HFFc6 (cell line): ENCODE data around the gene ATAD3A. TPM values are rescaled to one million over a fixed set of nuclear protein-coding genes. Genes with fewer than 3 reads are reported as not detected.
"Not testable (repeated sequence)": the region's sequence is repeated elsewhere in the genome, so short reads cannot be mapped to it uniquely, and the experiment has no call there.

ENCODE experiments used
- DNase-seq: peaks from one replicate; pipeline ENCODE4 v3.0.0-alpha.2; 2018
- H3K27ac Mint-ChIP-seq: 2 replicates; pipeline ENCODE4 v1.8.0; 2020; ENCODE audit warnings: mild to moderate bottlenecking, mixed read lengths
- H3K27me3 Mint-ChIP-seq: 2 replicates; pipeline ENCODE4 v1.8.0; 2021; ENCODE audit warnings: mild to moderate bottlenecking, moderate library complexity, mixed read lengths; ENCODE audit not compliant: insufficient read depth
- H3K36me3 Mint-ChIP-seq: 2 replicates; pipeline ENCODE4 v1.8.0; 2021; ENCODE audit warnings: low read depth, mixed read lengths
- H3K4me1 Mint-ChIP-seq: 2 replicates; pipeline ENCODE4 v1.8.0; 2020; ENCODE audit warnings: low read depth, mixed read lengths
- H3K4me3 Mint-ChIP-seq: 2 replicates; pipeline ENCODE4 v1.8.0; 2020; ENCODE audit warnings: mild to moderate bottlenecking, moderate library complexity, mixed read lengths
- H3K9me3 Mint-ChIP-seq: 2 replicates; pipeline ENCODE4 v1.8.0; 2020; ENCODE audit warnings: mild to moderate bottlenecking, mixed read lengths
- total RNA-seq, 6 experiments: library from RNA; stranded (reverse); fragmentation: NEBNext Ultra II Directional; extraction: Animal tissue kit (Norgen Biotek cat#: 25700); gene quantifications; 2 replicates in 1 of 6; 3 replicates in 5 of 6; pipeline ENCODE4 v1.2.3, GENCODE V29; 2021
- TF ChIP-seq, protein P1 (sequence below): fragments of 200-600 bp; sonication (generic); IDR thresholded peaks from 2 replicates; pipeline ENCODE4 v1.5.0; 2021; ENCODE audit warnings: antibody characterized with exemption, mild to moderate bottlenecking

Gene ATAD3A
- total RNA-seq, 6 experiments from 2014 or later, result 48.7 to 61.5 (median 54.0) TPM

DNA sequence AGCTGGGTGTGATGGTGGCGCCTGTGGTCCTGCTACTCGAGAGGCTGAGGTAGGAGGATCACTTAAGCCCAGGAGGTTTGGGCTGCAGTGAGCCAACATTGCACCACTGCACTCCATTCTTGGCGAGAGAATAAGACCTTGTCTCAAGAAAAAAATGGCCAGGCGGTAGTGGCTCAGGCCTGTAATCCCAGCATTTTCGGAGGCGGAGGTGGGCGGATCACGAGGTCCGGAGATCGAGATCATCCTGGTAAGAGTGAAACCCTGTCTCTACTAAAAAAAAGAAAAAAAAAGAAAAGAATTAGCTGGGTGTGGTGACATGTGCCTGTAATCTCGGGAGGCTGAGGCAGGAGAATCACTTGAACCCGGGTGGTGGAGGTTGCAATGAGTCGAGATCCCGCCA lies 29.1 kb upstream of the ATAD3A start:
- peaks cover 2% of the 10 kb centered on the region; the same call in 1 of the 2 replicates for H3K27me3 Mint-ChIP-seq
- H3K36me3 Mint-ChIP-seq, result peaks cover 10% of the 10 kb centered on the region
- no peak for DNase-seq
- no peak overlapping the region for H3K27ac Mint-ChIP-seq
- no peaks in the 10 kb centered on the region; the same call in 1 of the 2 replicates for H3K9me3 Mint-ChIP-seq
- no peak overlapping the region for H3K4me3 Mint-ChIP-seq
- H3K4me1 Mint-ChIP-seq, result no peaks in the 10 kb centered on the region
- TF ChIP-seq, protein P1, sequence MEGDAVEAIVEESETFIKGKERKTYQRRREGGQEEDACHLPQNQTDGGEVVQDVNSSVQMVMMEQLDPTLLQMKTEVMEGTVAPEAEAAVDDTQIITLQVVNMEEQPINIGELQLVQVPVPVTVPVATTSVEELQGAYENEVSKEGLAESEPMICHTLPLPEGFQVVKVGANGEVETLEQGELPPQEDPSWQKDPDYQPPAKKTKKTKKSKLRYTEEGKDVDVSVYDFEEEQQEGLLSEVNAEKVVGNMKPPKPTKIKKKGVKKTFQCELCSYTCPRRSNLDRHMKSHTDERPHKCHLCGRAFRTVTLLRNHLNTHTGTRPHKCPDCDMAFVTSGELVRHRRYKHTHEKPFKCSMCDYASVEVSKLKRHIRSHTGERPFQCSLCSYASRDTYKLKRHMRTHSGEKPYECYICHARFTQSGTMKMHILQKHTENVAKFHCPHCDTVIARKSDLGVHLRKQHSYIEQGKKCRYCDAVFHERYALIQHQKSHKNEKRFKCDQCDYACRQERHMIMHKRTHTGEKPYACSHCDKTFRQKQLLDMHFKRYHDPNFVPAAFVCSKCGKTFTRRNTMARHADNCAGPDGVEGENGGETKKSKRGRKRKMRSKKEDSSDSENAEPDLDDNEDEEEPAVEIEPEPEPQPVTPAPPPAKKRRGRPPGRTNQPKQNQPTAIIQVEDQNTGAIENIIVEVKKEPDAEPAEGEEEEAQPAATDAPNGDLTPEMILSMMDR, result no peak

- DNase-seq, result no peak
- Mint-ChIP-seq H3K36me3 (peaks cover 10% of the 10 kb centered on the region), H3K4me1 (no peaks in the 10 kb centered on the region), H3K27me3 (peaks cover 2% of the 10 kb centered on the region; the same call in 1 of the 2 replicates), H3K27ac (no peak overlapping the region), H3K4me3 (no peak overlapping the region), H3K9me3 (no peaks in the 10 kb centered on the region; the same call in 1 of the 2 replicates)
- TF ChIP-seq, protein P1, result no peak
These were observed 28.2 kb upstream of the ATAD3A start for GRCh38 chr1:1483714-1484113.

DNA sequence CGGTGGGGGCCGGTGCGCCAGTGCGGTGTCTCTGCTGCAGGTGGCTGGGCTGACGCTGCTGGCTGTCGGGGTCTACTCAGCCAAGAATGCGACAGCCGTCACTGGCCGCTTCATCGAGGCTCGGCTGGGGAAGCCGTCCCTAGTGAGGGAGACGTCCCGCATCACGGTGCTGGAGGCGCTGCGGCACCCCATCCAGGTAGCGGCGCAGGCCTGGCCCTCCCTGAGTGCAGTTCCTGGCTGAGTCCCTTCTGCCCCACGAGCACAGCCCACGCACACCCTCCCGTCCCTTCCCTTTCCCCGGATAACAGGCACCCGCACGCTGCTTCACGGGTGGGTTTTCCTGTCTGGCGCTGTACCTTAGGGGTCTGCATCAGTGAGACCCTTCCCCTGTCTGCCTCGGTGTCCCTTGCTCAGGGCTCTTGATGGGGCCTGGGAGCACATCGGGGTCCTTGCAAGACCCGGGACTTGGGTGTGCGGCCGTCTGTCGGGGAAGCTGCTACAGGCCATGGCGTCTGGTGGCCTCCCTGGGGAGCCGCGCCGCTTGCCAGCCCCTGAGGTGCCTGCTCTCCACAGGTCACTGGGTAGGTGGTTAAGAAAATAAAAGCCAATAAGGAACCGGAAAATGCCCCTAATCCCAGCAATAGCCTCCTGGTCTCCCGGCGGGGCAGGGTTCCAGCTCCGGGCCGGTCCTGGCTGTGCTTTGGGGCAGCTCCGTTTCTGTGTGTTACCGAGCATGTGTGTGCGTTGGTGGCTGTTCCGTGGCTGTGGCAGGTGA lies 26.8 kb upstream of the ATAD3A start:
- not testable (repeated sequence) for H3K27ac Mint-ChIP-seq, H3K27me3 Mint-ChIP-seq, H3K4me1 Mint-ChIP-seq, H3K4me3 Mint-ChIP-seq, DNase-seq, H3K36me3 Mint-ChIP-seq, H3K9me3 Mint-ChIP-seq

- not testable (repeated sequence) for H3K4me3 Mint-ChIP-seq, H3K27ac Mint-ChIP-seq, H3K27me3 Mint-ChIP-seq, DNase-seq, H3K4me1 Mint-ChIP-seq, H3K9me3 Mint-ChIP-seq
- H3K36me3 Mint-ChIP-seq, result peaks cover 13% of the 10 kb centered on the region
These were observed 26.1 kb upstream of the ATAD3A start for GRCh38 chr1:1485755-1486317.

DNA sequence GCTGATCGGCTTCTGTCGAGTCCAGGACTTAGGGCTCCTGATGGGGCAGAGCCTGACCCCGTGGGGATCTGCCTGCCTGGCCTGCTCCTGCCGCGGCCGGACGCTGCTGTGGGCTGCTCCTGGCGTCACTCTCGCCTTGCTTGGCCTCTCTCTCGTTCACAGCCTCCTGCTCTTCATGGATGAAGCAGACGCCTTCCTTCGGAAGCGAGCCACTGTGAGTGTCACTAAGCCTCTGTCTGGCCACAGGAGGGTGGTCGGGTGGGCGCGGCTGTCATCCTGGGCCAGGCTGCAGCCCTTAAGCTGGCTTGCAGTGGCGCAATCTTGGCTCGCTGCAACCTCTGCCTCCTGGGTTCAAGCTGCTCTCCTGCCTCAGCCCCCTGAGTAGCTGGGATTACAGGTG lies 24.3 kb upstream of the ATAD3A start:
- Mint-ChIP-seq H3K27me3 (peaks cover 2% of the 10 kb centered on the region), H3K4me3 (no peak overlapping the region), H3K36me3 (peaks cover 29% of the 10 kb centered on the region), H3K9me3 (no peaks in the 10 kb centered on the region), H3K27ac (no peak overlapping the region), H3K4me1 (no peaks in the 10 kb centered on the region)
- DNase-seq, result no peak
- TF ChIP-seq, protein P1, result no peak

- no peak overlapping the region for H3K27ac Mint-ChIP-seq
- peaks cover 11% of the 10 kb centered on the region for H3K9me3 Mint-ChIP-seq
- TF ChIP-seq, protein P1, result no peak
- no peaks in the 10 kb centered on the region for H3K4me1 Mint-ChIP-seq
- H3K4me3 Mint-ChIP-seq, result no peak overlapping the region
- peaks cover 42% of the 10 kb centered on the region for H3K36me3 Mint-ChIP-seq
- H3K27me3 Mint-ChIP-seq, result peaks cover 2% of the 10 kb centered on the region
- DNase-seq, result no peak
These were observed 22.7 kb upstream of the ATAD3A start for GRCh38 chr1:1489231-1489630.
